MM.1S (cell line): ENCODE results near the gene SLC25A48.

Experiments
- DNase-seq: peaks from one replicate; pipeline ENCODE4 v3.0.0-alpha.2; 2015
- H2AFZ ChIP-seq: fragments of 300-600 bp; sonication (generic); 2 replicates; pipeline ENCODE4 v1.6.0; 2016; ENCODE audit warnings: antibody characterized with exemption, low read length
- H3F3A ChIP-seq: fragments of 300-600 bp; sonication (generic); 2 replicates; pipeline ENCODE4 v1.6.1; 2016; ENCODE audit warnings: mild to moderate bottlenecking, antibody characterized with exemption, low read length, moderate library complexity, mixed read lengths; ENCODE audit not compliant: insufficient read depth
- H3K27ac ChIP-seq: fragments of 300-600 bp; sonication (generic); 2 replicates; pipeline ENCODE4 v1.5.1; 2016; ENCODE audit warnings: mild to moderate bottlenecking, low read length
- H3K27me3 ChIP-seq: fragments of 300-600 bp; sonication (generic); replicated peaks from 2 replicates; pipeline ENCODE4 v1.6.0; 2016; ENCODE audit warnings: low read length; ENCODE audit not compliant: insufficient read depth
- H3K36me3 ChIP-seq: fragments of 300-600 bp; sonication (generic); replicated peaks from 2 replicates; pipeline ENCODE4 v1.6.1; 2016; ENCODE audit warnings: mild to moderate bottlenecking, low read length, mixed read lengths; ENCODE audit not compliant: insufficient read depth
- H3K4me1 ChIP-seq: fragments of 300-600 bp; sonication (generic); 2 replicates; pipeline ENCODE4 v1.6.1; 2016; ENCODE audit warnings: low read length, mixed read lengths
- H3K4me2 ChIP-seq: fragments of 300-600 bp; sonication (generic); 2 replicates; pipeline ENCODE4 v1.6.0; 2016; ENCODE audit warnings: low read depth, low read length
- H3K4me3 ChIP-seq: fragments of 300-600 bp; sonication (generic); 2 replicates; pipeline ENCODE4 v1.5.1; 2016; ENCODE audit warnings: low read length, mixed read lengths
- H3K79me2 ChIP-seq: fragments of 300-600 bp; sonication (generic); 2 replicates; pipeline ENCODE4 v1.6.1; 2016; ENCODE audit warnings: mixed run types, low read length, mixed read lengths
- H3K9ac ChIP-seq: fragments of 300-600 bp; sonication (generic); 2 replicates; pipeline ENCODE4 v1.6.1; 2016; ENCODE audit warnings: low read length, mixed read lengths
- H3K9me2 ChIP-seq: fragments of 300-600 bp; sonication (generic); replicated peaks from 2 replicates; pipeline ENCODE4 v1.6.1; 2016; ENCODE audit warnings: mild to moderate bottlenecking, low read length, mixed read lengths; ENCODE audit not compliant: insufficient read depth
- H3K9me3 ChIP-seq: fragments of 300-600 bp; sonication (generic); replicated peaks from 2 replicates; pipeline ENCODE4 v1.6.1; 2016; ENCODE audit warnings: mild to moderate bottlenecking, low read length, mixed read lengths; ENCODE audit not compliant: insufficient read depth
- H4K20me1 ChIP-seq: fragments of 300-600 bp; sonication (generic); 2 replicates; pipeline ENCODE4 v1.6.1; 2016; ENCODE audit warnings: mild to moderate bottlenecking, low read length, moderate library complexity, mixed read lengths; ENCODE audit not compliant: insufficient read depth
- CTCF ChIP-seq: fragments of 300-600 bp; sonication (generic); IDR thresholded peaks from 2 replicates; pipeline ENCODE4 v1.5.1; 2016; ENCODE audit warnings: antibody characterized with exemption, low read length, mixed read lengths
- EZH2 ChIP-seq: fragments of 300-600 bp; sonication (generic); optimal IDR thresholded peaks from 2 replicates; pipeline ENCODE3; 2017; ENCODE audit warnings: low read depth, mild to moderate bottlenecking, antibody characterized with exemption, low read length, mixed read lengths
- EZH2phosphoT487 ChIP-seq: fragments of 300-600 bp; sonication (generic); IDR thresholded peaks from 2 replicates; pipeline ENCODE4 v1.6.1; 2018; ENCODE audit warnings: antibody characterized with exemption, low read length

SLC25A48 gene

DNA sequence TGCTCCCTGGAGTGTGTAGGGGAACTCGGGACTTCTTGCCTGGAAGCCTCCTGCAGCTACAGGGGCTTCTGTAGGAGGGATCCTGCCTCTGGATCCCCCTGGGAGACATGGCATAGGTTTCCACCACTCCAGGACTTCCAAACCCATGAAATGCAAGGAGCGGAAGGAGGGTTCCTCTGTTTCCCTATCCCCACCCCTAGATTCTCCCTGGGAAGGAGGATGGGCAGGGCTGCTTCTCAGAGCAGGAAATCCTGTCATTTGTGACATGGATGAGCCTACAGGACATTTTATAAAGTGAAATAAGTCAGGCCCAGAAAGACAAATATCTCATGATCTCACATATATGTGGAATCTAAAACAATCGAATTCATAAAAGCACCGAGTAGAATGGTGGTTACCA, 23.5 kb upstream of the SLC25A48 start:
- DNase-seq: no peak
- no peak overlapping the region for H3K4me2 ChIP-seq
- no peak for TF ChIP-seq CTCF
- no peak for TF ChIP-seq EZH2
- no peak for TF ChIP-seq EZH2phosphoT487
- no peak overlapping the region for H3K4me3 ChIP-seq
- no peaks in the 10 kb centered on the region for H3K9me2 ChIP-seq
- H3K79me2 ChIP-seq: no peaks in the 10 kb centered on the region
- no peaks in the 10 kb centered on the region for H3K27me3 ChIP-seq
- H3K36me3 ChIP-seq: no peaks in the 10 kb centered on the region
- no peaks in the 10 kb centered on the region for H3K4me1 ChIP-seq
- H3K27ac ChIP-seq: no peak overlapping the region
- no peaks in the 10 kb centered on the region for H3F3A ChIP-seq
- H2AFZ ChIP-seq: no peak overlapping the region
- no peaks in the 10 kb centered on the region for H4K20me1 ChIP-seq
- H3K9ac ChIP-seq: no peak overlapping the region
- no peaks in the 10 kb centered on the region for H3K9me3 ChIP-seq

DNA sequence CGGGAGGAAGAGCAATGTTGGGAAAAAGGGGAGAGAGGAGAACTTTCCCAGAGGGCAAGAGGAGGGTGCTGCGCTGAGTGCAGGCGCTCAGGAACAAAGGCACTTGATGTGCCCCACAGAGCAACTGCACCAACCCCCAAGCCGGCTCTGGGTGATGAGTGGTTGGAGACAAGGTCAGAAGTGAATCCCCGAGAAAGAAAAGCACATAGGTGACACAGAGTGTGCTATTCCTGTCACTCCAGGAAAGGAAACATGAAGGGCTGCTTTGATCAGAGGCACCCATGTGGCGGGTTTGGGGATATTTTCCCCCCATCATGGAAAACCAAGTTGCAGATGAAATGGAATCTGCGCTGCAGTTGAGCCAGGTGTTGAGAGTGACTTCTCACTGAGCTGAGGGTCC, 20.7 kb upstream of the SLC25A48 start:
- H3K9me2 ChIP-seq: no peaks in the 10 kb centered on the region
- no peaks in the 10 kb centered on the region for H4K20me1 ChIP-seq
- no peak for DNase-seq
- H3K27ac ChIP-seq: no peak overlapping the region
- H3K36me3 ChIP-seq: no peaks in the 10 kb centered on the region
- no peaks in the 10 kb centered on the region for H3F3A ChIP-seq
- H3K4me3 ChIP-seq: no peak overlapping the region
- H2AFZ ChIP-seq: no peak overlapping the region
- H3K79me2 ChIP-seq: no peaks in the 10 kb centered on the region
- no peak overlapping the region for H3K9ac ChIP-seq
- no peak overlapping the region for H3K4me2 ChIP-seq
- no peaks in the 10 kb centered on the region for H3K9me3 ChIP-seq
- no peaks in the 10 kb centered on the region for H3K4me1 ChIP-seq
- H3K27me3 ChIP-seq: no peaks in the 10 kb centered on the region
- TF ChIP-seq EZH2phosphoT487 (no peak), CTCF (no peak), EZH2 (no peak)

DNA sequence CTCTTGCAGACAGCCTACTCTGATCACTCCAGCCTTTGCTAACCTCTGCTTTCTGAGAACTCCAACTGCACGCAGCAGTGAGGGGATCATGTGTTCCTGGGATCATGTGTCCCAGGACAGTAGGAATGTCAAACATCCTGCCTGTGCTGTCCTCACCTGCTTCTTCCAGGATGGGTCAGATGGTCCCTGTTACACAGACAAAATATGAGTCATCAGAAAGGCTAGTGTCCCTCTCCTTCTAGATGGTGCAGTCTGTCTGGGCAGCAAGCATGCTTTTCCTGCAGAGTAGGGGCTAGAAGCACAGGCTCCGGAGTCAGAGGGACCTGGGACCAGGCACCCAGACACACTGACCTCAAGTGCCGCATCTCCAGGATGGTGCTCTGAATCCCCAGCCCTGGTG, 20.1 kb upstream of the SLC25A48 start:
- H3K79me2 ChIP-seq: no peaks in the 10 kb centered on the region
- no peak overlapping the region for H3K4me2 ChIP-seq
- no peak overlapping the region for H3K4me3 ChIP-seq
- H3K9ac ChIP-seq: no peak overlapping the region
- H3K9me2 ChIP-seq: no peaks in the 10 kb centered on the region
- no peak overlapping the region for H2AFZ ChIP-seq
- no peaks in the 10 kb centered on the region for H3F3A ChIP-seq
- H3K4me1 ChIP-seq: no peaks in the 10 kb centered on the region
- H3K27ac ChIP-seq: no peak overlapping the region
- no peak for DNase-seq
- H3K36me3 ChIP-seq: no peaks in the 10 kb centered on the region
- H3K9me3 ChIP-seq: no peaks in the 10 kb centered on the region
- H3K27me3 ChIP-seq: no peaks in the 10 kb centered on the region
- H4K20me1 ChIP-seq: no peaks in the 10 kb centered on the region
- TF ChIP-seq EZH2phosphoT487 (no peak), CTCF (no peak), EZH2 (no peak)
